Stimulated activated CD8-positive, alpha-beta memory T cell treated with anti-CD3 and anti-CD28 coated beads, Interleukin-12 subunit alpha, Interleukin-12 subunit beta, amount 100 ng/mL, for 24 hours (primary cell): ENCODE results near the gene CUEDC1.

ENCODE experiments used
- DNase-seq: peaks from one replicate; pipeline ENCODE4 v3.0.0-alpha.2; 2020; ENCODE audit errors: extremely low read depth

CUEDC1 gene

GRCh38 chr17:57957120-57957850, 2.1 kb upstream of the CUEDC1 start:
- no peak for DNase-seq

- no peak for DNase-seq
Observed at GRCh38 chr17:57956291-57957119, 1.3 kb upstream of the CUEDC1 start.

GRCh38 chr17:57954397-57955182, 622 bp downstream of the CUEDC1 start:
- no peak for DNase-seq

- DNase-seq = no peak
Observed at GRCh38 chr17:57953705-57954396, 1.4 kb downstream of the CUEDC1 start.

- no peak for DNase-seq
Observed at GRCh38 chr17:57953219-57953618, 2.0 kb downstream of the CUEDC1 start.

- no peak for DNase-seq
Observed at GRCh38 chr17:57949649-57950048, 5.6 kb downstream of the CUEDC1 start.

GRCh38 chr17:57948555-57949420, 6.4 kb downstream of the CUEDC1 start:
- DNase-seq = no peak

GRCh38 chr17:57948169-57948554, 7.0 kb downstream of the CUEDC1 start:
- no peak for DNase-seq

- DNase-seq = no peak
Observed at GRCh38 chr17:57947369-57947768, 7.8 kb downstream of the CUEDC1 start.

GRCh38 chr17:57946798-57947358, 8.3 kb downstream of the CUEDC1 start:
- DNase-seq = no peak

GRCh38 chr17:57945996-57946797, 9.0 kb downstream of the CUEDC1 start:
- no peak for DNase-seq

GRCh38 chr17:57944908-57945307, 10.3 kb downstream of the CUEDC1 start:
- DNase-seq = no peak

GRCh38 chr17:57943645-57944044, 11.6 kb downstream of the CUEDC1 start:
- DNase-seq = no peak

GRCh38 chr17:57943140-57943539, 12.1 kb downstream of the CUEDC1 start:
- no peak for DNase-seq

- DNase-seq = no peak
Observed at GRCh38 chr17:57941384-57942370, 13.5 kb downstream of the CUEDC1 start.

- no peak for DNase-seq
Observed at GRCh38 chr17:57940653-57941329, 14.4 kb downstream of the CUEDC1 start.

- no peak for DNase-seq
Observed at GRCh38 chr17:57940231-57940630, 15.0 kb downstream of the CUEDC1 start.

GRCh38 chr17:57939797-57940196, 15.4 kb downstream of the CUEDC1 start:
- no peak for DNase-seq
